GM21619 (cell line): ENCODE measurements around the gene COBL.

ENCODE experiments used
- ATAC-seq: cut with Tn5 transposase; IDR thresholded peaks from one replicate; pipeline ENCODE4 v1.9.1; 2021; ENCODE audit not compliant: unreplicated experiment

COBL gene

GRCh38 chr7:51081270-51081890, 235.2 kb downstream of the COBL start:
- no peak for ATAC-seq

GRCh38 chr7:51080622-51081269, 235.9 kb downstream of the COBL start:
- no peak for ATAC-seq

GRCh38 chr7:51080216-51080615, 236.4 kb downstream of the COBL start:
- ATAC-seq = no peak

GRCh38 chr7:51079494-51079893, 237.1 kb downstream of the COBL start:
- no peak for ATAC-seq

- no peak for ATAC-seq
Measured at GRCh38 chr7:51078653-51079052, 238.0 kb downstream of the COBL start.

GRCh38 chr7:51077987-51078370, 238.6 kb downstream of the COBL start:
- ATAC-seq = no peak

GRCh38 chr7:51077316-51077986, 239.2 kb downstream of the COBL start:
- no peak for ATAC-seq

GRCh38 chr7:51075681-51076580, 240.7 kb downstream of the COBL start:
- ATAC-seq = no peak

- no peak for ATAC-seq
Measured at GRCh38 chr7:51073171-51073570, 243.4 kb downstream of the COBL start.

- ATAC-seq = no peak
Measured at GRCh38 chr7:51072281-51072680, 244.3 kb downstream of the COBL start.

GRCh38 chr7:51071427-51071826, 245.2 kb downstream of the COBL start:
- ATAC-seq = no peak

- no peak for ATAC-seq
Measured at GRCh38 chr7:51070151-51070550, 246.5 kb downstream of the COBL start.

- no peak for ATAC-seq
Measured at GRCh38 chr7:51069411-51070083, 247.1 kb downstream of the COBL start.

GRCh38 chr7:51068401-51068800, 248.2 kb downstream of the COBL start:
- ATAC-seq = no peak

- ATAC-seq = peak; percentile 60
Measured at GRCh38 chr7:51067757-51068156, 248.9 kb downstream of the COBL start.

GRCh38 chr7:51067258-51067657, 249.4 kb downstream of the COBL start:
- peak; percentile 20 for ATAC-seq

- ATAC-seq = no peak
Measured at GRCh38 chr7:51066405-51066882, 250.2 kb downstream of the COBL start.

- ATAC-seq = no peak
Measured at GRCh38 chr7:51065766-51066165, 250.8 kb downstream of the COBL start.

GRCh38 chr7:51064688-51065087, 251.9 kb downstream of the COBL start:
- ATAC-seq = no peak

GRCh38 chr7:51062222-51062987, 254.2 kb downstream of the COBL start:
- ATAC-seq = no peak
